Measurements from ENCODE around the gene KIF26A.

The KIF26A gene

DNA sequence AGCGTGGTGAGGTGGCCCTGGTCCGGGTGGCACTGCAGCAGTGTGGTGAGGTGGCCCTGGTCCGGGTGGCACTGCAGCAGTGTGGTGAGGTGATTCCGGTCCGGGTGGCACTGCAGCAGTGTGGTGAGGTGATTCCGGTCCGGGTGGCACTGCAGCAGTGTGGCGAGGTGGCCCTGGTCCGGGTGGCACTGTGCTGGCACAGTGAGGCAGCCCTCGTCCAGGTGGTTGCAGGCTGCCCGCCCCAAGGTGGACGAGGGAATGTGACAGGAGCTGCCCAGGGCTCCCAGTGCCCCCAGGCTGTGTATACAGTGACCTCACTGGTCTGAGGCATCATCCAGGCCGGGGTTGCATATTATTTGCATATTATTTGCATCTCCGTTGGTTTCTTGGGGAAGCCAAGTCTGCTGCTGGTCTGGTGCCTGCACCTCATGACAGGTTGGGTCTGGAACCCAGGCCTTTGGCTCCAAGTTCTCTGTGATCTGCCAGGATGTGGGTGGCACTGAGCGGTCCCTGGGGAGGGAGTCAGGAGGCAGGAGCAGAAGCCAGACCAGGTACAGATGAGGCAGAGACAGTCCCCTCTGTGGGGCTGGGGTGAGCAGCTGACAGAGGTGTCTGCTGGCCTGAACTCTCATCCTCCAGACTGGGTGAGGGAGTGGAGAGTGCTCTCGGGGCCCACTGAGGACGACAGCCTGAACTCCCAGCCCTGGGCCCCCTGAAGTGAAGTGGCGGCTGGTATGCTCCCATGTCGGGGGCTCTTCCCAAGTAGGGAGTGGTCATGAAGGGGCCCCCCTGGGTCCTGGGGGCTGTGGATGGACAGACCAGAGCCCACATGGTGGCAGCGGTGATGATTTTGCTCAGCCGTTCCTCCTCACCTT, 79.3 kb downstream of the KIF26A start:
- no peak overlapping the region for H3K4me3 ChIP-seq (ENCODE audit: low read depth, low read length)
- TF ChIP-seq, protein P1, sequence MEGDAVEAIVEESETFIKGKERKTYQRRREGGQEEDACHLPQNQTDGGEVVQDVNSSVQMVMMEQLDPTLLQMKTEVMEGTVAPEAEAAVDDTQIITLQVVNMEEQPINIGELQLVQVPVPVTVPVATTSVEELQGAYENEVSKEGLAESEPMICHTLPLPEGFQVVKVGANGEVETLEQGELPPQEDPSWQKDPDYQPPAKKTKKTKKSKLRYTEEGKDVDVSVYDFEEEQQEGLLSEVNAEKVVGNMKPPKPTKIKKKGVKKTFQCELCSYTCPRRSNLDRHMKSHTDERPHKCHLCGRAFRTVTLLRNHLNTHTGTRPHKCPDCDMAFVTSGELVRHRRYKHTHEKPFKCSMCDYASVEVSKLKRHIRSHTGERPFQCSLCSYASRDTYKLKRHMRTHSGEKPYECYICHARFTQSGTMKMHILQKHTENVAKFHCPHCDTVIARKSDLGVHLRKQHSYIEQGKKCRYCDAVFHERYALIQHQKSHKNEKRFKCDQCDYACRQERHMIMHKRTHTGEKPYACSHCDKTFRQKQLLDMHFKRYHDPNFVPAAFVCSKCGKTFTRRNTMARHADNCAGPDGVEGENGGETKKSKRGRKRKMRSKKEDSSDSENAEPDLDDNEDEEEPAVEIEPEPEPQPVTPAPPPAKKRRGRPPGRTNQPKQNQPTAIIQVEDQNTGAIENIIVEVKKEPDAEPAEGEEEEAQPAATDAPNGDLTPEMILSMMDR (IDR thresholded peaks at IDR 0.05; ENCODE audit: low read depth, low read length, missing control alignments), result no peak

DNA sequence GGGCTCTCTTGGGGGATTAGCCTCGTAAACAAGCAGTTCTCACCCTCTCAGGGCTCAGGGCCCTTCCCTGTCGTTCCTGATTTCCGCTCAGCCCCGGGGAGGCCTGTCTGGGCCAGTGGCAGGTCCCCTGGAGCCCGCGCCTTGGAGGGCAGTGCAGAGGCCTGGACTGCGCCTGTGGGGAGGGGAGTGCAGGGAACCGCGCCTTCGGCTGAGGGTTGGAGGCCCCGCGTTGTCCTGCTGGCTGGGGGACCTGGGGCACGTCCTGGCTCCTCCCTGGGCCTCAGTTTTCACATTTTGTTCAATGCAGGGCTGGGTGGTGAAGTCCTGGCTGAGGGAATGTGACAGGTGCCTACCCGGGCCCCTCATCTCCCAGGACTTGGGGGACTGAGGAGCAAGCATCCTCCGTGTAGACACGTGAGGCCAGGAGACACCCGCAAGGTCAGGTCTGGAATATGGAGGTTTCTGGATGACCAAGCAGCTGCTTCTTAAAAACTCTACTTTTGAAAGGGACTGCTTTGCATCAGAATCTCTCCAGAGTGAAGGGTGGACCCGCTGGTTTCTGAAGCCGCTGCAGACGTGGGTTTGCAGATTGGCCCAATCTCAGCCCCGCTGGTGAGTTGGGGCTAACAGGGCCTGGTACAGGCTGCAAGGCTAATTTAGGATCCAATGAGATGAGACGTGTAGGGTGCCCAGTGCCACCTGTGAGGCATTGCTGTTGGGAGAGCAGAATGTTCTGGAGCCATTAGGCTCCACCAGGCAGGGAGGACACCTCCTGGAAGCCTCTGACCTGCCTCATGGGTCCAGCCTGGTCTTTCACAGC, 80.2 kb downstream of the KIF26A start:
- TF ChIP-seq, protein P1 (IDR thresholded peaks at IDR 0.05; ENCODE audit: low read depth, low read length, missing control alignments), result no peak
- no peak overlapping the region for H3K4me3 ChIP-seq (ENCODE audit: low read depth, low read length)
- DNase-seq (ENCODE audit: low read depth), result no peak

More for the DNA sequence above, 79.3 kb downstream of the KIF26A start:
- DNase-seq (ENCODE audit: low read depth), result no peak

DNA sequence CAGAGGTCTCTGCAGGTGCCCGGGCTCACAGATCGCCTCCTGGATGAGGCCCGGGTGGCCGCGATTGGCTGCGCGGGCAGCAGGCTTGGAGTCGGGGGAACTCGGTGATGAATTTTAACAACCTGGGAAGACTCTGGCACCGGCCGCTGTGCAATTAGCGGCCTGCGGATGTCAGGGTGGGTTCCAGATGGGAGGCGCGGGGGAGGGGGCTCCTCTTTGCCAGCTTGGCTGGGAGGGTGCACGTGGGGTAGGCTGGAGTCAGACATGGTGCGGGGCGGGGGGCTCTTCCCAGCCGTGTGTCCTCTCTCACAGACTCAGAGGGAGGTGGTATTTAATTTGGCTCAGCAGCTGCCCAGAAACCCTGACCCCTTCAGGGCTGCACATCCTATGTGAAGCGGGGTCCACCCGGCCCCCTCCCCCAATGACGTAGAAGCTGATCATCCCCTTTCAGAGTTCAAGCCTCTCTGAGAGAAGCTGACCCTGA, 81.4 kb downstream of the KIF26A start:
- no peak overlapping the region for H3K4me3 ChIP-seq (ENCODE audit: low read depth, low read length)
- DNase-seq (ENCODE audit: low read depth), result no peak
- TF ChIP-seq, protein P1 (IDR thresholded peaks at IDR 0.05; ENCODE audit: low read depth, low read length, missing control alignments), result no peak

DNA sequence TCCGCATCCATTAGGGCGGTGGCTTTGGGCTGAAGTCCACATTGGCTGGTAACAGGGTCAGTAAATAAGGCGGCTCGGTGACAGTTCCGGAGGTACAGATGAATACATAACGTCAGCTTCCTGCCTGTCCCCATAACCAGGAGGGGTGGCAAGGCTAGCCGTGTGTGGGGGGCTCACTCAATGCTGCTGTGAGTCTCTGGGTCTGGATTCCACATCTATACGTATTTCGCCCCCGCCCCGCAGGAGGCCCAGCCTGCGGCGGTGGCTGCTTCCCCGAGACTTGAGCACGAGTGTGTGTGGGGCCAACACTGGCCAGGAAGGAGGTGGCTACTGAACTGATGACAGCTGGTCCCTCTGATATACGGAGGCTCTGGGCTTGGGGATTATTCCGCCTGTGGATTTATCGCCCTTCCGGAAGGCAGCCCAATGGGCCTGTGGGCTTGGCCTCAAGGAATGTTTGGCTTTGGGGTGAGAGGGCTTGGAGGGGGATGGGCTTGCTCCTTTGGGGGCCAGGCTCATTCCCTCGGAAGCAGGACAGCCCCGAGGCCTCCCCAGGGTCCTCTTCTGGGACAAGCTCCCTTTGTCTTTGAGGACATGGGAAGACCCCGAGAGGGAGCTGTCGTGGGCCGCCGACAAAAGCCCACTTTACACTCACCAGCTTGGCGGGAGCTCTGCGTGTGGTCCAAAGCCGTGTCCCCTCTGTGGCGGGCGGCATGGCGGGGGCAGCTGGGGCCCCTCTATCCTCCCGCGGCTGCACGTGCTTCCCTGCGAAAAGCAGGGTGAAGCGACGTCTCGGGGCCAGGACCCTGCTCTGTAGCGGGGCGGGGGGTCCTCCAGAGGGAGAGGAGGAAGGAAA, 82.1 kb downstream of the KIF26A start:
- TF ChIP-seq, protein P1 (IDR thresholded peaks at IDR 0.05; ENCODE audit: low read depth, low read length, missing control alignments), result no peak
- H3K4me3 ChIP-seq (ENCODE audit: low read depth, low read length), result no peak overlapping the region
- DNase-seq (ENCODE audit: low read depth), result no peak

DNA sequence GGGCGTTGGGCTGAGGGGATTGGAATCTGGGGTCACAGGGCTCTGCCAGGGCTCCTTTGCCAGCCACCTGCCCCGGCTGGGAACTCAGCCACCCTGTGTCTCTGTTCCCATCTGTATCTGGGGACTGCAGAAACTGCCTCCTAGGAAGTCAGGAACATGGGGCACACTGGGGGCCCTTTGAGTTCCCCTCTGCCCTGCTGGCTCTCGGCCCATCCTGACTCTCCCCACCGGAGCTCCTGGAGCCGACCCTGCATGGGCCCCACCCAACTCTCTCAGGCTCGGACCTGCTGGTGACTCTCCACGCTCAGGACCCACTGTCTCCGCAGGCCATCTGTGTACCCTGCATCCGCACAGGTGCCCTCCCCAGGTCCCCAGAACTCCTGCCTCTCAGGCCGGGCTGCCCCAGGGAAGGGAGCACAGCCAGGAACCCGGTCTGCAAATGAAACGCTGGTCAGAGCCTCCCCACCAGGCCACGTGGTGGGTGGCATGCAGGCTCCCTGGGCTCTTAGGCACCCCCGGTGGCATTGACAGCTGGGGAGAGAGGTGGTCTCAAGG, 82.8 kb downstream of the KIF26A start:
- TF ChIP-seq, protein P1 (IDR thresholded peaks at IDR 0.05; ENCODE audit: low read depth, low read length, missing control alignments), result no peak
- no peak for DNase-seq (ENCODE audit: low read depth)
- H3K4me3 ChIP-seq (ENCODE audit: low read depth, low read length), result no peak overlapping the region
